ENCODE data around the gene OR7G2. TPM values are rescaled to one million over a fixed set of nuclear protein-coding genes. Genes with fewer than 3 reads are reported as not detected.

Gene OR7G2
- total RNA-seq, 1 experiment from 2014 or later, result not detected

DNA sequence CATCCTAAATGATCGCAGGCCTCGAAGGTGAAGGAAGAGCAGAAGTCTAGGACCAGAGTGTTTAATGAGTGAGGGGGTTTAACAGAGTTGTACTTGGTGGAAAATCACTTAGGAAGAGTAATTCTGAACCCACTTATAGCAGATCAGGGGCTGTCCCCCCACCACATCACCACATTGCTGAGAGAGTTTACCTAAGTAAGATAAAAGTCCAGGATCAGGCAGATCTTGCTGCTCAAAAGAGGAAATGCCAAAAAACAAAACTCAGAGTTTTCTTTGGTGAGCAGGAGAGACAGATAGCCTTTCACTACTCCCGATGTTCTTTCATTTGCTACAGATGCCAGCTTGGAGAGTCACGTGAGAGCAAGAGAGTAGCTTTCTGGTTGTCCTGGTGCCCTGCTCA lies 48.3 kb upstream of the OR7G2 start:
- Histone ChIP-seq H3K9me3 (ENCODE audit: control insufficient read depth, insufficient read depth, low read depth, low read length) (peaks cover 33% of the 10 kb centered on the region; the same call in 1 of the 2 replicates), H3K4me3 (ENCODE audit: low read depth in 2 of 2, low read length in 2 of 2) (no peak overlapping the region), H3K27me3 (ENCODE audit: control insufficient read depth, insufficient read depth, low read length) (no peaks in the 10 kb centered on the region), H3K4me1 (ENCODE audit: control insufficient read depth, insufficient read depth, low read length) (no peaks in the 10 kb centered on the region), H3K36me3 (ENCODE audit: control insufficient read depth, insufficient read depth, low read length) (peaks cover 9% of the 10 kb centered on the region), H3K27ac (ENCODE audit: low read length) (no peak overlapping the region)
- in situ Hi-C loops (cut with HindIII; ENCODE audit: low pct_unique_long_range_greater_than_20kb, low sequenced_read_pairs) (no loop called here), intact Hi-C loops (cut with micrococcal nuclease; ENCODE audit: unreplicated experiment) (no loop called here)
- TF ChIP-seq TCF7L2 (IDR thresholded peaks at IDR 0.05; ENCODE audit: low read depth, low read length) (no peak), POLR2AphosphoS5 (IDR thresholded peaks at IDR 0.05; ENCODE audit: low read depth, low read length) (no peak), SIN3A (IDR thresholded peaks at IDR 0.05; ENCODE audit: borderline replicate concordance, insufficient read depth, low read depth, low read length) (no peak)
- TF ChIP-seq, protein P1, sequence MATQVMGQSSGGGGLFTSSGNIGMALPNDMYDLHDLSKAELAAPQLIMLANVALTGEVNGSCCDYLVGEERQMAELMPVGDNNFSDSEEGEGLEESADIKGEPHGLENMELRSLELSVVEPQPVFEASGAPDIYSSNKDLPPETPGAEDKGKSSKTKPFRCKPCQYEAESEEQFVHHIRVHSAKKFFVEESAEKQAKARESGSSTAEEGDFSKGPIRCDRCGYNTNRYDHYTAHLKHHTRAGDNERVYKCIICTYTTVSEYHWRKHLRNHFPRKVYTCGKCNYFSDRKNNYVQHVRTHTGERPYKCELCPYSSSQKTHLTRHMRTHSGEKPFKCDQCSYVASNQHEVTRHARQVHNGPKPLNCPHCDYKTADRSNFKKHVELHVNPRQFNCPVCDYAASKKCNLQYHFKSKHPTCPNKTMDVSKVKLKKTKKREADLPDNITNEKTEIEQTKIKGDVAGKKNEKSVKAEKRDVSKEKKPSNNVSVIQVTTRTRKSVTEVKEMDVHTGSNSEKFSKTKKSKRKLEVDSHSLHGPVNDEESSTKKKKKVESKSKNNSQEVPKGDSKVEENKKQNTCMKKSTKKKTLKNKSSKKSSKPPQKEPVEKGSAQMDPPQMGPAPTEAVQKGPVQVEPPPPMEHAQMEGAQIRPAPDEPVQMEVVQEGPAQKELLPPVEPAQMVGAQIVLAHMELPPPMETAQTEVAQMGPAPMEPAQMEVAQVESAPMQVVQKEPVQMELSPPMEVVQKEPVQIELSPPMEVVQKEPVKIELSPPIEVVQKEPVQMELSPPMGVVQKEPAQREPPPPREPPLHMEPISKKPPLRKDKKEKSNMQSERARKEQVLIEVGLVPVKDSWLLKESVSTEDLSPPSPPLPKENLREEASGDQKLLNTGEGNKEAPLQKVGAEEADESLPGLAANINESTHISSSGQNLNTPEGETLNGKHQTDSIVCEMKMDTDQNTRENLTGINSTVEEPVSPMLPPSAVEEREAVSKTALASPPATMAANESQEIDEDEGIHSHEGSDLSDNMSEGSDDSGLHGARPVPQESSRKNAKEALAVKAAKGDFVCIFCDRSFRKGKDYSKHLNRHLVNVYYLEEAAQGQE (IDR thresholded peaks at IDR 0.05; ENCODE audit: insufficient read depth in 1 of 2, low read depth in 2 of 2, low read length in 1 of 2), result no peak
- TF ChIP-seq, protein P2, sequence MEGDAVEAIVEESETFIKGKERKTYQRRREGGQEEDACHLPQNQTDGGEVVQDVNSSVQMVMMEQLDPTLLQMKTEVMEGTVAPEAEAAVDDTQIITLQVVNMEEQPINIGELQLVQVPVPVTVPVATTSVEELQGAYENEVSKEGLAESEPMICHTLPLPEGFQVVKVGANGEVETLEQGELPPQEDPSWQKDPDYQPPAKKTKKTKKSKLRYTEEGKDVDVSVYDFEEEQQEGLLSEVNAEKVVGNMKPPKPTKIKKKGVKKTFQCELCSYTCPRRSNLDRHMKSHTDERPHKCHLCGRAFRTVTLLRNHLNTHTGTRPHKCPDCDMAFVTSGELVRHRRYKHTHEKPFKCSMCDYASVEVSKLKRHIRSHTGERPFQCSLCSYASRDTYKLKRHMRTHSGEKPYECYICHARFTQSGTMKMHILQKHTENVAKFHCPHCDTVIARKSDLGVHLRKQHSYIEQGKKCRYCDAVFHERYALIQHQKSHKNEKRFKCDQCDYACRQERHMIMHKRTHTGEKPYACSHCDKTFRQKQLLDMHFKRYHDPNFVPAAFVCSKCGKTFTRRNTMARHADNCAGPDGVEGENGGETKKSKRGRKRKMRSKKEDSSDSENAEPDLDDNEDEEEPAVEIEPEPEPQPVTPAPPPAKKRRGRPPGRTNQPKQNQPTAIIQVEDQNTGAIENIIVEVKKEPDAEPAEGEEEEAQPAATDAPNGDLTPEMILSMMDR (IDR thresholded peaks at IDR 0.05), result no peak
- no TSS peak for BruUV-seq (replicated peaks)
- ATAC-seq (no peak), DNase-seq (ENCODE audit: low read depth, low spot score) (no peak)
- ChIA-PET POLR2A (no interaction called here), CTCF (no interaction called here)

DNA sequence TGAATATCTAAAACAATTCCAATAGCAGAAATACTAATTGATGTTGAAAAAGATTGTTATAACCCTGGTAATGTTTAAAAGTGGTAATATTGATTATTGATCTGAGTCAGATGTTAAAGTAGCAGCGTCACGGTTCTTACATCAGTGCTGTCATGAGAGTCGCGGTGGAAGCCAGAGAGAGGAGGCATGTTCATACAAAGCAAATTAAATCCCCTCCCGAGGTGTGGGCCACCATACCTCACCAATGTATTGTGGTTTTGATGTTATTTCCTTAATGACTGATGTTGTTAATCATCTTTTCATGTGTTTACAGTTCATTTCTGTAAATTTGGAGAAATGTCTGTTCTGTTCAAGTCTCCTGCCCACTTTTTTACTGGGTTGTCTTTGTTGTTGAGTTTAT lies 44.1 kb upstream of the OR7G2 start:
- intact Hi-C loops (cut with micrococcal nuclease; ENCODE audit: unreplicated experiment), result no loop called here
- H3K36me3 ChIP-seq (ENCODE audit: control insufficient read depth, insufficient read depth, low read length), result no peaks in the 10 kb centered on the region
- TF ChIP-seq, protein P1 (IDR thresholded peaks at IDR 0.05; ENCODE audit: insufficient read depth in 1 of 2, low read depth in 2 of 2, low read length in 1 of 2), result no peak
- TF ChIP-seq TCF7L2 (IDR thresholded peaks at IDR 0.05; ENCODE audit: low read depth, low read length) (no peak), POLR2AphosphoS5 (IDR thresholded peaks at IDR 0.05; ENCODE audit: low read depth, low read length) (no peak), SIN3A (IDR thresholded peaks at IDR 0.05; ENCODE audit: borderline replicate concordance, insufficient read depth, low read depth, low read length) (no peak)
- TF ChIP-seq, protein P2 (IDR thresholded peaks at IDR 0.05), result no peak
- in situ Hi-C loops (cut with HindIII; ENCODE audit: low pct_unique_long_range_greater_than_20kb, low sequenced_read_pairs), result no loop called here
- DNase-seq (ENCODE audit: low read depth, low spot score) (no peak), ATAC-seq (no peak)
- ChIA-PET CTCF (no interaction called here), POLR2A (no interaction called here)
- peaks cover 46% of the 10 kb centered on the region; the same call in 1 of the 2 replicates for H3K9me3 ChIP-seq (ENCODE audit: control insufficient read depth, insufficient read depth, low read depth, low read length)
- BruUV-seq (replicated peaks), result no TSS peak
- H3K27me3 ChIP-seq (ENCODE audit: control insufficient read depth, insufficient read depth, low read length), result no peaks in the 10 kb centered on the region
- no peaks in the 10 kb centered on the region for H3K4me1 ChIP-seq (ENCODE audit: control insufficient read depth, insufficient read depth, low read length)
- no peak overlapping the region for H3K4me3 ChIP-seq (ENCODE audit: low read depth in 2 of 2, low read length in 2 of 2)
- no peak overlapping the region for H3K27ac ChIP-seq (ENCODE audit: low read length)
